DND-41 (cell line): ENCODE data around the gene PRMT3.
"Not testable (repeated sequence)": the region's sequence is repeated elsewhere in the genome, so short reads cannot be mapped to it uniquely, and the experiment has no call there.

Experiments used
- ATAC-seq: fragments of 200-7000 bp; cut with Tn5 transposase; 3 replicates; pipeline ENCODE4 v1.9.1; 2021; ENCODE audit warnings: low read depth; ENCODE audit not compliant: insufficient read depth
- DNase-seq: peaks from one replicate; pipeline ENCODE4 v3.0.0-alpha.2; 2020
- H2AFZ ChIP-seq: 2 replicates; pipeline ENCODE4 v1.6.0; 2012; ENCODE audit warnings: low read depth, low read length
- H3K27ac ChIP-seq: 2 replicates; pipeline ENCODE4 v1.5.1; 2012; ENCODE audit warnings: low read length, inconsistent platforms
- H3K27me3 ChIP-seq: fragments of 200-600 bp; sonication (generic); 2 replicates; pipeline ENCODE4 v1.6.0; 2012; ENCODE audit warnings: low read length, mild to moderate bottlenecking, inconsistent platforms; ENCODE audit not compliant: insufficient read depth, poor library complexity
- H3K36me3 ChIP-seq: 2 replicates; pipeline ENCODE4 v1.5.1; 2012; ENCODE audit warnings: low read length, inconsistent platforms; ENCODE audit not compliant: insufficient read depth
- H3K4me1 ChIP-seq: 2 replicates; pipeline ENCODE4 v1.5.1; 2012; ENCODE audit warnings: mild to moderate bottlenecking, low read length; ENCODE audit not compliant: insufficient read depth
- H3K4me2 ChIP-seq: 2 replicates; pipeline ENCODE4 v1.6.0; 2012; ENCODE audit warnings: mild to moderate bottlenecking, moderate library complexity, low read length, inconsistent platforms; ENCODE audit not compliant: insufficient read depth
- H3K4me3 ChIP-seq, 2 experiments: fragments of 200-600 bp in 1 of 2; shearing (Covaris generic) in 1 of 2; 2 replicates each; pipeline ENCODE4 v1.5.1; 2012 to 2016; ENCODE audit warnings: inconsistent platforms in 2 of 2, low read length in 2 of 2, mild to moderate bottlenecking in 2 of 2, low read depth in 1 of 2, moderate library complexity in 1 of 2
- H3K79me2 ChIP-seq: 2 replicates; pipeline ENCODE4 v1.6.0; 2012; ENCODE audit warnings: low read length, inconsistent platforms; ENCODE audit not compliant: insufficient read depth
- H3K9ac ChIP-seq: 2 replicates; pipeline ENCODE4 v1.6.0; 2012; ENCODE audit warnings: low read depth, mild to moderate bottlenecking, inconsistent platforms, low read length, moderate library complexity
- H3K9me3 ChIP-seq: 2 replicates; pipeline ENCODE4 v1.5.1; 2012; ENCODE audit warnings: low read length, moderate library complexity, mild to moderate bottlenecking, inconsistent platforms; ENCODE audit not compliant: insufficient read depth, severe bottlenecking
- H4K20me1 ChIP-seq: 2 replicates; pipeline ENCODE4 v1.6.0; 2012; ENCODE audit warnings: low read length; ENCODE audit not compliant: insufficient read depth
- EZH2 ChIP-seq: IDR thresholded peaks from 3 replicates; pipeline ENCODE4 v1.6.1; 2012; ENCODE audit warnings: borderline replicate concordance, low read depth, mild to moderate bottlenecking, moderate library complexity, low read length, inconsistent platforms; ENCODE audit not compliant: severe bottlenecking
- TF ChIP-seq, protein P1 (sequence below): IDR thresholded peaks from 2 replicates; pipeline ENCODE4 v1.5.1; 2012; ENCODE audit warnings: borderline replicate concordance, low read length, moderate library complexity, mild to moderate bottlenecking; ENCODE audit not compliant: poor library complexity, severe bottlenecking; ENCODE audit errors: extremely low read depth

PRMT3 gene

DNA sequence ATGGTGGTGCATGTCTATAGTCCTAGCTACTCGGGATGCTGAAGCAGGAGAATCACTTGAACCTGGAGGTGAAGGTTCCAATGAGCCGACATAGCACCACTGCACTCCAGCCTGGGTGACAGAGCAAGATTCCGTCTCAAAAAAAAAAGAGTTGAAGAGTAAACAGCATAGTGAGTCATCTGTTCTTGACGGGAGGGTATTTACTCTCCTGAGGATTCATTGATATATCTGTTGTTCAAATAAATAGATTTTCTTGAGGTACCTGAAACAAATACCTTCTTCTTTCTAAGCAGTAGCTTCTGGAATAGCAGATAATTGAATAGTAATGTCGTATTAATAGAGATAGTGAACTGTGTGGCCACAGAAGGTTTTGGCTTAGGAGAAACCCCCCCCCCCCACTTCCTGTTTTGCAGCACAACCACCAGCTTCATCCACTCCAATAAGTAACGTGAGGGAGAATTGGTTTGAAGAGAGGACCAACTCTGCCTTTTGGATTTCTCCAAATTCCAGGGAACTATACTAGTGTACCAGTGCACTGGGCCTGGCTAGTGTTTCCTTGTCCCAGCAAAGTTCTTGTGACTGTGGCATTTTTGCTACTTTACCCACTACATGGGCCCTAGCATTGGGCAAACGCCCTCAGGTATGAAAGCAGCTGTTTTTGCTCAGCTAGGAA, 90.0 kb downstream of the PRMT3 start:
- no peak for TF ChIP-seq EZH2
- TF ChIP-seq, protein P1, sequence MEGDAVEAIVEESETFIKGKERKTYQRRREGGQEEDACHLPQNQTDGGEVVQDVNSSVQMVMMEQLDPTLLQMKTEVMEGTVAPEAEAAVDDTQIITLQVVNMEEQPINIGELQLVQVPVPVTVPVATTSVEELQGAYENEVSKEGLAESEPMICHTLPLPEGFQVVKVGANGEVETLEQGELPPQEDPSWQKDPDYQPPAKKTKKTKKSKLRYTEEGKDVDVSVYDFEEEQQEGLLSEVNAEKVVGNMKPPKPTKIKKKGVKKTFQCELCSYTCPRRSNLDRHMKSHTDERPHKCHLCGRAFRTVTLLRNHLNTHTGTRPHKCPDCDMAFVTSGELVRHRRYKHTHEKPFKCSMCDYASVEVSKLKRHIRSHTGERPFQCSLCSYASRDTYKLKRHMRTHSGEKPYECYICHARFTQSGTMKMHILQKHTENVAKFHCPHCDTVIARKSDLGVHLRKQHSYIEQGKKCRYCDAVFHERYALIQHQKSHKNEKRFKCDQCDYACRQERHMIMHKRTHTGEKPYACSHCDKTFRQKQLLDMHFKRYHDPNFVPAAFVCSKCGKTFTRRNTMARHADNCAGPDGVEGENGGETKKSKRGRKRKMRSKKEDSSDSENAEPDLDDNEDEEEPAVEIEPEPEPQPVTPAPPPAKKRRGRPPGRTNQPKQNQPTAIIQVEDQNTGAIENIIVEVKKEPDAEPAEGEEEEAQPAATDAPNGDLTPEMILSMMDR, result no peak
- Histone ChIP-seq H3K4me2 (no peak overlapping the region), H3K79me2 (no peaks in the 10 kb centered on the region), H3K9me3 (no peaks in the 10 kb centered on the region), H3K27me3 (no peaks in the 10 kb centered on the region), H3K27ac (peak overlapping the region; percentile 28; the same call in 1 of the 2 replicates), H3K36me3 (peaks cover 12% of the 10 kb centered on the region; the same call in 1 of the 2 replicates), H4K20me1 (peaks cover 3% of the 10 kb centered on the region; the same call in 1 of the 2 replicates), H3K9ac (no peak overlapping the region), H2AFZ (no peak overlapping the region), H3K4me3 (no peak overlapping the region), H3K4me1 (no peaks in the 10 kb centered on the region)
- ATAC-seq (peak; percentile 45; the same call in 1 of the 3 replicates), DNase-seq (no peak)

DNA sequence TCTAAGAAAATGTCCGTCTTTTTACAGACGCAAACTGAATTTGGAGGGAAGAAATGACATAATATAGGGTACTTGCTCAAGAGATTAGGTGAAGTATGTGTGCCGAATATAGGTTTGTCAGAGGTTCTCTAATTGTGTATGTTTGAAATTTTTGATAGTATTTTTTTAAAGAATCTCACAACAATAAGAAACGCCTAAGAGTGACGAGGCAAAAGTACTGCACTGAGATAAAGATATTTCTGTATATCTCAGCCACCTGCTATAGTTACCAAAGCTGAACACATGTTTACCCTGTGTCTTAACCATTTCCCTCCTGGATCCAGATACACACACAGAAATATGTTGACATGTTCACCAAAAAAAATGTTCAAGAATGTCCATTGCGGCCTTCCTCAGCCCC, 92.0 kb downstream of the PRMT3 start:
- Histone ChIP-seq H4K20me1 (no peaks in the 10 kb centered on the region), H3K9me3 (no peaks in the 10 kb centered on the region), H3K4me1 (no peaks in the 10 kb centered on the region), H3K27ac (no peak overlapping the region), H3K36me3 (peaks cover 11% of the 10 kb centered on the region; the same call in 1 of the 2 replicates), H2AFZ (no peak overlapping the region), H3K79me2 (no peaks in the 10 kb centered on the region), H3K9ac (no peak overlapping the region), H3K4me3 (no peak overlapping the region), H3K27me3 (no peaks in the 10 kb centered on the region), H3K4me2 (no peak overlapping the region)
- ATAC-seq (no peak), DNase-seq (no peak)
- no peak for TF ChIP-seq EZH2
- TF ChIP-seq, protein P1, result no peak

DNA sequence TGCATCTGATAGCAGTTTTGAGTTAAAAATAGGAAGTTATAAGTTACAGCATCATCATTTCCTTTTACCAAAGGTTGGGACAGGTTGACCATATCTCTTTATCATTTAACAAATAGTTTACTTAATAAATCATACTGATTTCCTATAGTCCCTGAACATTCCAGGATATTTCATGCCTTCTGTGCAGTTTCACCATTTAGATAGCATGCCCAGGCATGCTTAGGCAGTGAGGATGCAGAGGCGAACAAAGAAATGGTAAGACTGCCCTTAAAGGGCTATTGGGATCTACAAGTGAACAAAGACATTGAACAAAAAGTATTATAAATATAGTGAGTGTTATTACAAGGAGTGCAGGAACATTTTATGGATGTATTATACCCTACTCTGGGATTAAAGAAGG, 96.4 kb downstream of the PRMT3 start:
- H3K27me3 ChIP-seq, result no peaks in the 10 kb centered on the region
- H4K20me1 ChIP-seq, result no peaks in the 10 kb centered on the region
- H3K79me2 ChIP-seq, result no peaks in the 10 kb centered on the region
- no peaks in the 10 kb centered on the region for H3K4me1 ChIP-seq
- no peak for DNase-seq
- H3K27ac ChIP-seq, result no peak overlapping the region
- H2AFZ ChIP-seq, result no peak overlapping the region
- no peak overlapping the region for H3K4me2 ChIP-seq
- peaks cover 12% of the 10 kb centered on the region; the same call in 1 of the 2 replicates for H3K36me3 ChIP-seq
- ATAC-seq, result no peak
- H3K9ac ChIP-seq, result no peak overlapping the region
- no peak for TF ChIP-seq EZH2
- TF ChIP-seq, protein P1, result no peak
- H3K4me3 ChIP-seq, result no peak overlapping the region
- H3K9me3 ChIP-seq, result no peaks in the 10 kb centered on the region

DNA sequence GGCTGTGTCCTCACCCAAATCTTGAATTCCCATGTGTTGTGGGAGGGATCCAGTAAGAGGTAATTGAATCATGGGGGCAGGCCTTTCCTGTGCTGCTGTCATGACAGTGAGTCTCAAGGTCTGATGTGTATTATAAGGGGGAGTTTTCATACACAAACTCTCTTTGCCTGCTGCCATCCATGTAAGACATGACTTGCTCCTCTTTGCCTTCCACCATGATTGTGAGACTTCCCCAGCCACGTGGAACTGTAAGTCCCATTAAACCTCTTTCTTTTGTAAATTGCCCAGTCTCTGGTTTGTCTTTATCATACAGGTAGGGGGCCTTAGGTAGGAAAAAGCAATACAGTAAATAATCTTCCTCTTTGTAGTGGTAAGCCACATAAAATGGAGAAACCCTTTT, 96.9 kb downstream of the PRMT3 start:
- not testable (repeated sequence) for H3K9me3 ChIP-seq, ATAC-seq, H4K20me1 ChIP-seq, H3K4me1 ChIP-seq, H3K79me2 ChIP-seq, H3K4me2 ChIP-seq, H2AFZ ChIP-seq, H3K27me3 ChIP-seq, DNase-seq, H3K9ac ChIP-seq, H3K4me3 ChIP-seq, H3K27ac ChIP-seq
- H3K36me3 ChIP-seq, result peaks cover 12% of the 10 kb centered on the region; the same call in 1 of the 2 replicates
